ENCODE results near the gene TUBB2A.
"Not testable (repeated sequence)": the region's sequence is repeated elsewhere in the genome, so short reads cannot be mapped to it uniquely, and the experiment has no call there.

The TUBB2A gene

DNA sequence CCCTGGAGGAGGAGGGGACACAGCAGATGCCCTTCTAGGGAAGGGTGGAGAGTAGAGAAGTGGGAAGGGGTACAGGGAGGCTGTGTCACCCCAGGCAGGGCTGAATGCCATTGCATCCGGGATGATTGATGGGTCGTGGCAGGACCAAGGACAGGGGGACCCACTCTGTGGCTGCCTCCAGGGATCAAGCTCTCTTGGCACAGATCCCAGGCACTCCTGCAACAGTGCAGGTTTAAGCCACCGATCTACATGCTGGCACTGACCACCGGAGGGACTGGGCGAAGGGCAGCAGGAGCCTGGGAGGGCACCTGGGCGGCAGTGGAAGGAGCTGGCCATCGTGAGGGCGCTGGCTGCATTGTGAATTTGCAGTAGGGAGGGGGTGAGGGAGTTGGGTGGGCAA, 22.6 kb upstream of the TUBB2A start:
- DNase-seq, result not testable (repeated sequence)

DNA sequence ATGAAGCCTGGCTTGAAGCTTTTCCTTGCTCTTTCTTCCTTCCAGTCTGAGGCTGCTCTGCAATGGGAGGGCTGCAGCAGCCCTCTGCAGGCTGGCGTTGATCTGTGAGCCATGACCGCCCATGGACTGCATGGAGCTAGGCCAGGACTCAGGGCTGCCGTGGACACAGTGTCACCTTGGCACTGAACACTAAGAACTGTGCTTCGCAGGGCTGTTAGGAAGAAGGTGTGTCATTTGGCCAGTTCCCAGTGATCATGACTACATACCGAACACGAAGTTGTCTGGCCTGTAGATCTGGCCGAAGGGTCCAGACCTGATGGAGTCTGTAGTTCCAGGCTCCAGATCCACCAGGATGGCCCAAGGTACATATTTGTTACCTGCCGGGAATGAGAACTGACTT, 21.3 kb upstream of the TUBB2A start:
- DNase-seq, result not testable (repeated sequence)

DNA sequence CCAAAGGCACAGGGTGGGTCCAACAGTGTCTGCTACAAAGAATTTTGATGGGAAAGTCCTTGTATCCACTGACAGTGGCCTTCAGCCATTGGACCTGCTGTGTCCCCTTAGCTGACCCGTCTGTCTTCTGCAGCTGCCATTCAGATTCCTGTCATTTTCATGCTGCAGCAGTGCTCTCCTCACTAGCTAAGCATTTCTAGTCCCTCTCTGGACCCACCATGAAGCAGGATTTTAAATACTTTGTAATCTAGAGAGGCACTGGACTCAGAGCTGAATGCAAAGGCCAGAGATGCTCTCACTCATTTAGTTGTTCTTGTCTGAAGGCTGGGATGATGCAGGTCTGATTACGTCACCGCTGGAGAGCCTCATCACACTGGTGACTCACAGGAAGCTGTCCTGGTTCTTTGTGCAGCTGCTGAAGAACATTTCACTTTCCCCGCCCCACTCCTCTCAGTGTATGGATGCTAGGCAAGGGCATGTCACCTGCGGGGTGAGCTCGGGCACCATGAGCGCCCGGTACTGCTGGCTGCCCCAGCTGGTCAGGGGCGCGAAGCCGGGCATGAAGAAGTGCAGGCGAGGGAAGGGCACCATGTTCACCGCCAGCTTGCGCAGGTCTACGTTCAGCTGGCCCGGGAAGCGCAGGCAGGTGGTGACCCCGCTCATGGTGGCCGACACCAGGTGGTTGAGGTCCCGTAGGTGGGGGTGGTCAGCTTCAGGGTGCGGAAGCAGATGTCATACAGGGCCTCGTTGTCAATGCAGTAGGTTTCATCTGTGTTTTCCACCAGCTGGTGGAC, 19.4 kb upstream of the TUBB2A start:
- peak in 1 of 2 donors; percentile 50 for DNase-seq

DNA sequence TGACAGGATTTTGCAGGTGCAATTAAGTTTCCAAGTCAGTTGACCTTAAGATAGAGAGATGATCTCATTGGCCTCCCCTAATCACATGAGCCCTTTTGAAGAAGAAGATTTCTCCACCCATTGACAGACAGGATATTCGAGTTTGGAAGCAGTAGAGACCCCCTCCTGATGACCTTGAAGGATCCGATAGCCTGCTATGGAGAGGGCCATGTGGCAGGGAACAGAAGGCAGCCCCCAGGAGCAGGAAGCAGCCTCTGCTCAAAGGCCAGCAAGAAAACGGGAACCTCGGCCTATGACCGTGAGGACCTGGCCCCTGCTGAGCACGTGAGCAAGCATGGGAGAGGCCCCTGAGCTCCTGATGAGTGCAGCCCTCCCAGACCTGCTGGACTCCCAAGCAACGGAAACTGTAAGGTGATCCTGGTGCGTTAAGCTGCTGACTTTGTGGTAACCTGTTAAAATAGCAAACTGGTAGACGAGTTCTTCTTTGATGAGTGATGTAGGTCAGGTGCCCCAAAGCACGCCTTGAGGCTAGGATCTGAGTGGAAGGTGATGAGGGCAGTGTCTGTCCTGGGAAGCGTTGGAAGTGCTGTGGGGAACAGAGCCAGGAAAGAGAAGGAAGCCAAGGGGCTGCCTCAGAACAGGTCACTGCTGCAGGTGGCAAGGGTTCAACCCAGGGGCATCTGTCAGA, 18.5 kb upstream of the TUBB2A start:
- DNase-seq, result no peak

DNA sequence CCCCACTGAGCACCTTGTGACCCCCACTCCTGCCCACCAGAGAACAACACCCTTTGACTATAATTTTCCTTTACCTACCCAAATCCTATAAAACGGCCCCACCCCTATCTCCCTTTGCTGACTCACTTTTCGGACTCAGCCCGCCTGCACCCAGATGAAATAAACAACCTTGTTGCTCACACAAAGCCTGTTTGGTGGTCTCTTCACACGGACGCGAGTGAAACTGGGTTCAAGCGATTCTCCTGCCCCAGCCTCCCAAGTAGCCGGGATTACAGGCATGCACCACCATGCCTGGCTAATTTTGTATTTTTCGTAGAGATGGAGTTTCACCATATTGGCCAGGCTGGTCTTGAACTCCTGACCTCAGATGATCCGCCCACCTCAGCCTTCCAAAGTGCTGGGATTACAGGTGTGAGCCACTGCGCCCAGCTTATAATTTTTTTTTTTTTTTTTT, 16.3 kb upstream of the TUBB2A start:
- DNase-seq, result not testable (repeated sequence)

DNA sequence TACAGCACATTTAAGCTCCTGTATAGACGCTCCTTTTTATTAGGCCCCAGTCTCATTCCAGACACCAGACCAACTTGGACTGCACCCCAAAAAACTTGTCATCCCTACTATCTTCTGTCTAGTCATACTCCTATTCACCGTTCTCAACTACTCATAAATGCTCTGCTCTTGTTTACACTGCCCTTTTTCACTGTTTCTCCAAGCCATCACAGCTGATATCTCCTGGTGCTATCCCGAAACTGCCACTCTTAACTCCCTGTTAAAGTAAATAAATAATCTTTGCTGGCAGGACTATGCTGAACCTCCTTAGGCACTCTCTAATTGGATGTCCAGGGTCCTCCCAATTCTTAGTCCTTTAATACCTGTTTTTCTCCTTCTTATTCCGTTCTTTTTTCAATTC, 15.4 kb upstream of the TUBB2A start:
- not testable (repeated sequence) for DNase-seq

DNA sequence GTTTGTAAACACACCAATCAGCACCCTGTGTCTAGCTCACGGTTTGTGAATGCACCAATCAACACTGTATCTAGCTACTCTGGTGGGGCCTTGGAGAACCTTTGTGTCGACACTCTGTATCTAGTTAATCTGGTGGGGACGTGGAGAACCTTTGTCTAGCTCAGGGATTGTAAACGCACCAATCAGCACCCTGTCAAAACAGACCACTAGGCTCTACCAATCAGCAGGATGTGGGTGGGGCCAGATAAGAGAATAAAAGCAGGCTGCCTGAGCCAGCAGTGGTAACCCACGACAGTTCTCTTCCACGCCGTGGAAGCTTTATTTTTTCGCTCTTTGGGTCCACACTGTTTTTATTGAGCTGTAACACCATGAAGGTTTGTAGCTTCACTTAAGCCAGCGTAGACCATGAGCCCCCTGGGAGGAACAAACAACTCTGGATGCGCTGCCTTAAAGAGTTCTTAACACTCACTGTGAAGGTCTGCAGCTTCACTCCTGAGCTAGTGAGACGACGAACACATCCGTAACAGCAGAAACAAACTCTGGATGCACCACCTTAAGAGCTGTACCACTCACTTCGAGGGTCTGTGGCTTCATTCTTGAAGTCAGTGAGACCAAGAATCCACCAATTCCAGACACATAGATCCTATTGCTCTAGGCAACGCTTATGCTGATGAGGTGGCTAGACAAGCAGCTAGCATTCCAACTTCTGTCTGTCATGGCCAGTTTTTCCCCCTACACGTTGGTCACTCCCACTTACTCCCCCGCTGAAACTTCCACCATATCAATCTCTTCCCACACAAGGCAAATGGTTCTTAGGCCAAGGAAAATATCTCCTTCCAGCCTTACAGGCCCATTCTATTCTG, 14.2 kb upstream of the TUBB2A start:
- DNase-seq, result not testable (repeated sequence)

DNA sequence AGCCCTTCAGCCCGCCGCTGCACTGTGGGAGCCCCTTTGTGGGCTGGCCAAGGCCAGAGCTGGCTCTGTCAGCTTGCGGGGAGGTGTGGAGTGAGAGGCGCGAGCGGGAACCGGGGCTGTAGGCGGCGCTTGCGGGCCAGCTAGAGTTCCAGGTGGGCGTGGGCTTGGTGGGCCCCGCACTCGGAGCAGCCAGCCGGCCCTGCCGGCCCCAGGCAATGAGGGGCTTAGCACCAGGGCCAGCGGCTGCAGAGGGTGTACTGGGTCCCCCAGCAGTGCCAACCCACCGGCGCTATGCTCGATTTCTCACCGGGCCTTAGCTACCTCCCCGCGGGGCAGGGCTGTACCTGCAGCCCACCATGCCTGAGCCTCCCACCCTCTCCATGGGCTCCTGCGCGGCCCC, 13.3 kb upstream of the TUBB2A start:
- DNase-seq, result not testable (repeated sequence)

DNA sequence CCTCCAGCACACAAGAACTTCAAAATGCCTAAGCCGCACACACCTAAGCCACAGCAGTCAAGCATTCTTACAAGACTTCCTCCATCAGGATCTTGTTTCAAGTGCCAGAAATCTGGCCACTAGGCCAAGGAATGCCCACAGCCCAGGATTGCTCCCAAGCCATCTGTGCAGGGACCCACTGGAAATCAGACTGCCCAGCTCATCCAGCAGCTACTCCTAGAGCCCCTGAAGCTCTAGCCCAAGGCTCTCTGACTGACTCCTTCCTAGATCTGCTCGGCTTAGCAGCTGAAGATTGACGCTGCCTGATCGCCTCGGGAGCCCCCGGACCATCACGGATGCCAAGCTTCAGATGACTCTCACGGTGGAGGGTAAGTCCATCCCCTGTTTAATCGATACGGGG, 10.7 kb upstream of the TUBB2A start:
- not testable (repeated sequence) for DNase-seq

DNA sequence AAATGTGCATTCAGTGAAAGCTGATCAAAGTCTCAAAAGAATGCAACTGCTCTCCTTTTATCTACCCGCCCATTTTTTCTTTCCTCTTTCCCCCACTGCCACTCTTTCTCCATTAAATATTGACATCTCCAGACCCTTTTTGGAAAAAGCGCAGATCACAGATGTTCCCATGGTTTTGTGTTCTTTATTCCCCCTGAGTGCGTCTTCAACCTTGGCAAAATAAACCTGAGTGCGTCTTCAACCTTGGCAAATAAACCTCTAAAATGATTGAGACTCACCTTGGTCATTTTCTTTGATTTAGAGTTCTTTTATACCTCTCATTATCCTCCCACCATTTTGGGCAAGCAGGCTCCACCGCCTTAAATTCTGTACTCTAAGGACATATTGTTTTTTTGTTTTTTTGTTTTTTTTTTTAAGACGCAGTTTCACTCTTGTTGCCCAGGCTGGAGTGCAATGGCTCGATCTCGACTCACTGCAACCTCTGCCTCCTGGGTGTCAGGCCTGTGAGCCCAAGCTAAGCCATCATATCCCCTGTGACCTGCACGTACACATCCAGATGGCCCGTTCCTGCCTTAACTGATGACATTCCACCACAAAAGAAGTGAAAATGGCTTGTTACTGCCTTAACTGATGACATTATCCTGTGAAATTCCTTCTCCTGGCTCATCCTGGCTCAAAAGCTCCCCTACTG, 9.3 kb upstream of the TUBB2A start:
- DNase-seq, result not testable (repeated sequence)

DNA sequence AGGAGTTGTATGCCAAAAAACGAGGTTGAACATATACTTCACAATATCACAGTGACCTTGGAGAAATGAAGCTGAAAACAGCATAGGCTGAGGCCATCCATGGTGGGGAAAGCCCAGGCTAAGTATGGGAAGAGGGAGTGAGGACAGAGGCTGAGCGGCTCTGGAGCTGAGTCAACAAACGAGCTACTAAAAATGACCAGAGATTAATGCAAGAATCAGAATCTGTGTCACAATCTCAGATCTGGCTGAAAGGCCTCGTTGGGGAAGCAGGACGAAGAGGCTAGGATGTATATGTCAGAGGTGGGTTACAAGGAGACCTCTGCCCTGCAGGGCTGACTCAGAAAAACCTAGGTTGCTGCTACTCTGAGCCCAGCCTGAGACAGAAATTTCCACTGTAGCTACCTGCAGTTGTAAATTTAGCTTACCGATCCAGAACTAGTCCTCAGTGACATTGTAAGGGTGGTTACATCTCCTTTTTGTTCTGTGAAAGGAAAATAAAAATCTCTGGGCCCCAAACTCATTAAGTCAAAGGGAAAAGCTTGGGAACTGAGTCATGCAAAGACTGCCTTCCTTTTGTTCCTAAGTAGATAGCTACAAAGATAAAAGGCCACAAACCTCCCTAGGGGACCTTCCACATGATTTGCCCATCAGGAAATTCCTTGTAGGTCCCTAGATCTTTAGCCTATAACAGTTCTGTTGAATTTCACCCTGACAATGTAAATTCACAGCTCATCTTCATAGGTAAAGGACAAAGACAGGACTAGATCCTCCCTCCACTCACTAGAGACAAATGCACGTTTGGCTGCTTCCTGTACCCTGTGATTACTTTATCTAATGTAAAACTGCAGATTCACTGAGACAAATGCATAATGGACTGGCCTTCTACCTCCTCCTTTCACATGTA, 8.5 kb upstream of the TUBB2A start:
- no peak for DNase-seq

DNA sequence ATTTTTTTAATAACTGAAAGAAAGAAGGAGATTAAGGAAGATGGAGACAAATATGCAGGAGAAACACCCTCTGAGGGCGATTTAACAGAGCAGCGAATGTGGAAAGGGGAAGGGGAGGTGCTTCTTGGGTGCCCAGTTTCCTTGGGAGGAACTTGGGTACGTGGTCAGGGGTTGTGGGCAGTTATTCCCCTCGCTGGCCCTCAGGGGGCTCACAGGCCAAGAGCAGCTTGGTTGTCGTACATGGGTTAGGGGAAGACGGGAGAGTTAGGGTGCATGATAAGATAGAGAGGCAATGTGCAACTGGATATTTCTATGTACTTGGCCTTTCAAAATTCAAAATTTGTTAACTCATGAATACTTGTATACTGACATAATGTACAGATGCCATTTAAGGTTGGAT, 7.0 kb upstream of the TUBB2A start:
- no peak for DNase-seq

DNA sequence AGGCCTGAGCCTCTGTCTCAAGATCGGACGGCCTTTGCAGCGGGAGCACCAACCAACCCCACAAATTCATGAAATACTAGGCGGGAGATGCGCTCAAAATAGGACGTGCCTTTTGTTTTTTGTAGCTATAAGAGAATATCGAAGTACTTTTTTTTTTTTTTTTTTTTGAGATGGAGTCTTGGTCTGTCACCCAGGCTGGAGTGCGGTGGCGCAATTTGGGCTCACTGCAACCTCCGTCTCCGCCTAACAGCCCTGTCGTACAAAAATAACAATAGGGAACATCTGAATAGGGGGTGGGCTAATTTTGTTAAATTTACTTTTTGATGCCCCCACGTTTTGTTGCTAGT, 5.9 kb upstream of the TUBB2A start:
- no peak for DNase-seq

DNA sequence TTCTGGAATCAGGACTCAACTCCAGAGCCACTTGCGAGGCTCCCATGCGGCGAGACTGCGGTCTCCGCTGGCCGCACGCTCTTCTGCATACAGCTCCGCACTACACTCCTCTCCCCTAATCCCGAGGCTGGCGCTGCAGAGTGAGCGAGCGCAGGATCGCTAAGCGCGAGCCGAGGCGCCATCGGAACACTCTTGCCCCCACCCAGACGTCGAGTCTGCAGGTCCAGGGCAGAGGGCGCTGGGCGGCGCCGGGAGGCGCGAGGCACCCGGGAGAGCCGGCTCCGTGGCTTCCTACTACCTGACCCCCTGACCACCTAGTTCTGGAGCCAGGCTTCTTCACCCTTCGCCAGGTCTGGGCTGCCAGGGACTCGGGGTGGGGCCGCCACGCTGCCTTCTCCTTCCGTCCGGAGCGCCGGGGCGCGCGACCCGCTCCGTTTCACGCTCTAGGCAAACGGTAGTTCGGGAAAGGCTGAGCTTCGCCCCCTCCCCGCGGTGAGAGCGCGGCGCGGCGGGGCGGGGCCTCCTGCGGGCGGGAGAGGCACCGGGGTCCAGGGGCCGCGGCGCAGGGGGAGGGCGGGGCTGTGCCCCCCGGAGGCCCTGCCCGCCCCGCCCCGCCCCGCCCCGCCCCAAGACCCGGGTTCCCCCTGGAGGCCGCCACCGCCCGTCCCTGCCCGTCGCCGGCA, 5.4 kb upstream of the TUBB2A start:
- DNase-seq, result peak; percentile 60 to 72

DNA sequence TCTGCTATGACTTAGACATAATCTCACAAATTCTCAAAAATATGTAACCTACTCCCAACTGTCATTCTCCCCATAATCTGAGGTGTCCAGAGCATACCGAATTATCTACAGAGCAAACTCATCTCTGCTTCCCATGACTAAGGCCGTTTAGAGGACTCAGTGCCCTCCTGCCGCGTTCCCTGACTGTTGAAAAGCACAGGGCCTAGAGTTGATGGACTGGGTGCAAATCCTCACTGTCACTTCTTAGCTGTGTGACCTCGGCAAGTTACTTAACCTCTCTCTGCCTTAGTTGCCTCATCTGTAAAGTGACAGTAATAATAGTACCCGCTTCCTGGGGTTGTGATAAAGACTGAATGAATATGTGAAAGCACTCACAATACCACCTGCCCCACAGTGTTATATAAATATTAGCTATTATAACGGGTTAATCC, 4.7 kb upstream of the TUBB2A start:
- DNase-seq, result no peak

DNA sequence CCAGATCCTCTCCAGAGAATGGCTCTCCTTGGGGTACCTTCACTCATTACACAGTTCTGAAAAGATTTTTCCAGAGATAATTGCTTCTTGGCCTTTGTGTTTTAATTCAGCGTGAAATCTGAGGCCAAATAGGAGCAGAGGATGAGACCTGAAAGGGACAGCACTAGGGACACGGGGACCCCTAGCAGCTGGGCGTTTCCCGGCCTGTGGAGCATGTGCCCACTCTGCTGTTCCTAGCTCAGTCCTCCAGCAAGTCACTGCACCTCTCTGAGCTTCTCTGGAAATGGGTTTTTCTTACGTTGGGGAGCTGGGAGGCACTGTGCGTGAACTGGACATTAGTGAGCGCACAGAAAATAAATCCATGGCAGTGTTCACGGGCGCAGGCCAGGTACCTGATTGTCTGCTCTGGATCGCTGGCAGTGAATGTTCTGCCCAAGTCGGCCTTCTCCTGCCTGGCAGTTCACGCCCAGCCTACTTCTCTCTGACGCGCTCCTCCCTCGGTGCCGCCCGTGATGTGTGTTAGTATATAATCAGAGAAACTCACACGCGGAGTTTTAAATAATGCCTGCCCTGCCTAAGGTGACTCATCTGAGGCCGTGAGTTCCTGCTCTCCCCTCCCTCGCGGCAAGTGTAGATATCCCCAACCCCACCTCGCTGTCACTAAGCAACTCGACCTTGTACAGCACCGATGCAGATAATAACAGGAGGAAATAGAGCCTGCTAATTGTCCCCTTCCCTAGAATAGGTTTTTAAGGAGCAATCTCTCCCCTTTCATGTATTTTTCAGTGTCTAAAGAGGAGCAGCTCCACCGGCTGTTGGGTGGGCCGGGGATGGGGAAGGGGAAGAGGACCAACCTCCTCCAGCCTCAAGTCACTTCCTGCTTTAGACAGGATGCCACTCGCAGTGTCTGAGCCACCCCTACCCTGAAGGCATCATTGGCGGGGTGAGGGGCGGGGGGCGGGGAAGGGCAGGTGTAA, 2.7 kb upstream of the TUBB2A start:
- DNase-seq, result peak; percentile 72 to 78

DNA sequence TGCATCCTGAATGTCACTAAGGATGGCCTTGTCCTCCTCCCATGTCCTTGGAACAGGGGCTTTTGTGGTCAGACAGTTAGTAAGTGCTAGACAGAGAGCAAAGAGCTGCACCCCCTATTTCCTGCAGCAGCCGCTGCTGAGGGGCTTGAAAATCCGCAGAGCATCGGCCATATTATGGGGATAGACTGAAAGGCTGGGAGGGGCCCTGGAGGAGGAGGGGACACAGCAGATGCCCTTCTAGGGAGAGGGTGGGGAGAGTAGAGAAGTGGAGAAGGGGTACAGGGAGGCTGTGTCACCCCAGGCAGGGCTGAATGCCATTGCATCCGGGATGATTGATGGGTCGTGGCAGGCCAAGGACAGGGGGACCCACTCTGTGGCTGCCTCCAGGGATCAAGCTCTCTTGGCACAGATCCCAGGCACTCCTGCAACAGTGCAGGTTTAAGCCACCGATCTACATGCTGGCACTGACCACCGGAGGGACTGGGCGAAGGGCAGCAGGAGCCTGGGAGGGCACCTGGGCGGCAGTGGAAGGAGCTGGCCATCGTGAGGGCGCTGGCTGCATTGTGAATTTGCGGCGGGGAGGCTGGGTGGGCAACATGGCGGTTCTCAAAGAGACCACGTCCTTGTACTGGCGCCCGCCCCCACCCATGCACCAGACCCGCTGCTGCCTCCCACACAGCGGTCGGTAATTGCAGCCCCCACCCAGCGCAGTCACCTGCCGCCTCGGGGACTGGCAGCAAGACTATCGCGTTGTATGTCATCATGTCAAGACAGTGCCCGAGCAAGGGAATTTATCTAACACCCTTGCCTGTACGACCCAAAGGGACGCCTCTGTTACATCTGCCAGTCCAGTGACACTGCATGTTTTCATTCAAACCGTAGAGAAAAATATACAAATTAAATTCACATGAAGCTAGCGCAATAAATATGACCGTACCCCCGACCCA, 887 bp downstream of the TUBB2A start:
- DNase-seq, result peak; percentile 24 to 31

DNA sequence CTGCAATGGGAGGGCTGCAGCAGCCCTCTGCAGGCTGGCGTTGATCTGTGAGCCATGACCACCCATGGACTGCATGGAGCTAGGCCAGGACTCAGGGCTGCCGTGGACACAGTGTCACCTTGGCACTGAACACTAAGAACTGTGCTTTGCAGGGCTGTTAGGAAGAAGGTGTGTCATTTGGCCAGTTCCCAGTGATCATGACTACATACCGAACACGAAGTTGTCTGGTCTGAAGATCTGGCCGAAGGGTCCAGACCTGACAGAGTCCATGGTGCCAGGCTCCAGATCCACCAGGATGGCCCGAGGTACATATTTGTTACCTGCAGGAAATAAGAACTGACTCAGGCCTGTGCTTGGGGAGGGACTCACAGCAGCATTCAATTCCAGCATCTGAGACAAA, 1.9 kb downstream of the TUBB2A start:
- not testable (repeated sequence) for DNase-seq

DNA sequence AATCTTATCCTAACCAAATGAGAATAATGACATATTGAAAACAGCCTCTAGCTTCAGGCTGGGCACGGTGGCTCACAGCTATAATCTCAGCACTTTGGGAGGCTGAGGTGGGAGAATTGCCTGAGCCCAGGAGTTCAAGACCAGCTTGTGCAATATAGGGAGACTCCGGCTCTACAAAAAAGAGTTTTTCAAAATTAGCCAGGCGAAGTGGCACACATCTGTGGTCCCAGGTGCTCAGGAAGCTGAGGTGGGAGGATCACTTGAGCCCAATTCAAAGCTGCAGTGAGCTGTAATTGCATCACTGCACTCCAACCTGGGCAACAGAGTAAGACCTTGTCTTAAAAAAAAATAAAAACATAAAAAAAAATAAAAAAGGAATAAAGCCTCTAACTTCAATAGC, 4.7 kb downstream of the TUBB2A start:
- no peak for DNase-seq
